NCI-H1694 treated with DMSO at 0.1 percent for 48 hours (cell line): ENCODE measurements around the gene TLE3.
"Not testable (repeated sequence)": the region's sequence is repeated elsewhere in the genome, so short reads cannot be mapped to it uniquely, and the experiment has no call there.

ENCODE experiments used
- DNase-seq: peaks from one replicate; lab custom pipeline; 2025; lab: John Stamatoyannopoulos, UW

Gene TLE3

DNA sequence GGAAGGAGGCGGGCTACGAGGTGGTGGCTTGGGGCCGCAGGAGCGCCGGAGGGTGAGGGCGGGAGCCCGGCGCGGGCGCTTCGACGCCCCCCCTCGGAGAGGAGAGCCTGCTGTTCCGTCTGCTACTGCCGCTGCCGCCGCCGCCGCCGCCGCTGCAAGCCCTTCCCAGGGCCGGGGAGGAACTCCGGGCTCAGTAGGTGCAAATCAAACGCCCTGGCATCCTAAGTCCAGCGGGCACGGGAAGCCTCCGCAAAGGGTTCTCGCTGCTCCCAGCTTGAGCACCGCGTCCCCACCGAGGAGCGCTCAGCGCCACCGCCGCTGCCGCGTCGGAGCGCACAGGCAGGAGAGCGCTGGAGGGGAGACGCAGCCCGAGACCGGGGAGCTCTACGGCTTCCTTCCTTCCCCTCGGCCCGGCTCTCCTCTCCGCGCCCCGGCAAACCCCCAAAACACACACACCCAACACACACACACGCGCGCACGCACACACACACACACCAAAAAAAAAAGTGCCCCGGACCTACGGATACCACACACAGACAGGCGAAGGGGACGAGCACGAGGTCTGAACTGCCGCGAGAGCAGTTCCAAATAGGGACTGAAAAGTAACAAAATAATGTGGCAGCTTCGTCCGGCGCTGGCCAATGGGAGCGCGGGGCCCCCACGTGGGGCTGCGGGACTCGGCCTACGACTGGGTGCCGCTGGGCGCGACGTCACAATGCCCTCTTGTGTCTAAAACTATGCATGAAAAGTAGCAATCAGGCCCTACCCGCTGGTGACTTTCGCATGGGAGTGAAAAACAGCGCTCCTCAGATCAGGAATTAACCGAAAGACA, at the start of gene TLE3:
TLE3 (minus strand) TSS at position 597 of the 832 bp plus-strand sequence. CDS start 1,119 bp downstream, outside the sequence.
- DNase-seq, result peak; percentile 95

GRCh38 chr15:70147178-70147760, 49.6 kb upstream of the TLE3 start:
- no peak for DNase-seq

DNA sequence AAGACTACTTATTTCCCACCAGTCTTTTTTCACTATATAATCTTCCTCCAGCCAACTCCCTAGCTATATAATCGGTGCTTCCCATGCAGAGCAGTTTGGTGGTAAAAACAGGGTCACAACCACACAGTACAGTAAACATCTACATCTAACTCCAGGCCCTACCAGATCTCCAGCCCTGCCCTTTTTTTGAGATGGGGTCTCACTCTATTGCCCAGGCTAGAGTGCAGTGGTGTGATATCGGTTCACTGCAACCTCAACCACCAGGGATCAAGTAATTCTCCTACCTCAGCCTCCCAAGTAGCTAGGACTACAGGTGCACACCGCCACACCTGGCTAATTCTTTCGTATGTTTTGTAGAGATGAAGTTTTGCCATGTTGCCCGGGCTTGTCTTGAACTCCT, 49.1 kb upstream of the TLE3 start:
- no peak for DNase-seq

DNA sequence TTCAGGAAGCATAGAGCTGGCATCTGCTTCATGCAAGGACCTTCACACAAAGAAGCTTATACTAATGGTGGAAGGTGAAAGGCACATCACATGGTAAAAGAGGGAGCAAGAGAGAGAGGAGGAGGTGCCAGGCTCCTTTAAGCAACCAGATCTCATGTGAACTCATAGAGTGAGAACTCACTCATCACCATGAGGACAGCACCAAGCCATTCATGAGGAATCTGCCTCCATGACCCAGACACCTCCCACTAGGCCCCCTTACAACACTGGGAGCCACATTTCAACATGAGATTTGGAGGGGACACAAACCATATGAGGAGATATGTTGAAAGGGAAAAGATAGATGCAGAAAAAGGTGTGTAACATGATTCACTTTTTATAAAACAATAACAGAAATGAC, 48.4 kb upstream of the TLE3 start:
- no peak for DNase-seq

- no peak for DNase-seq
Measured at GRCh38 chr15:70145261-70145660, 47.5 kb upstream of the TLE3 start.

DNA sequence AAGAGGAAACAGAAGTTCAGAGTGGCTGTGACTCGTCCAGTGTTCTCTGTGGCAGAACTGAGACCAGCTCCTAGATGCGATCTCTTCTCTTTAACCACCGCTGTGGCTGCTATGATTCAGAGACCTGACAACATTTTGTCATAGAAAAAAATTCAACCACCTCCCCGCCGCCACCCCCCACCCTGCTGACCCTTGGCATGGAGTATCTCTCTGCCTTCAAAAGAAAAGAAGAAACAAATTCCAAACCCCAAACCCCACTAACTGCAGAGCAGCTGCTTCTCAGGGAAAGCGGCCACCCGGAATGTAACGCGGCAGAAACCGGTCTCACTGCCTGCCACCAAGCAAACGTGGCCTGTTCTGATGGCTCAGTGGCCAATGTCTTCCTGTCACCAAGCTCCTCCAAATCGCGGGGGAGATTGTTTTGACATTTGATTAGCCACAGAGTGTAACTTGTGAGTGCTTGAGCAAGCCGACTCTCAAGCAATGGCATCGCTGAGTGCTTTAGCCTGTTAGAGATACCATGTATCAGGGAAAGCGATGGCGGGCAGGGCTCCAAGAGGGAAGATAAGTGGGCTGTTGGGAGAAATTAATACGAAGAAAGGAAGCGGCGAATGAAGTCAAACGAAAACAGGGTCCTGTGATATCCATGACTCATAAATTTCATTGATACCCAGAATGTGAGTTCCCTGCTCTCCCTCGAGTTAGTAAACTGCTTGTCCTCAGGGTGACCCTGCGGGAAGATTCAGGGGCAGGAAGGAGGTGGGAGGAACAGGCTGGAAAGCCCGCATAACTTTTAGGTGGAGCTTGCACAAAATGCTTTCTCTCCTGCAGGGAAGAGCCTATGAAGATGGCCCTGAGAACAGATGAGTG, 44.8 kb upstream of the TLE3 start:
- no peak for DNase-seq

GRCh38 chr15:70142072-70142321, 44.3 kb upstream of the TLE3 start:
- DNase-seq, result no peak

DNA sequence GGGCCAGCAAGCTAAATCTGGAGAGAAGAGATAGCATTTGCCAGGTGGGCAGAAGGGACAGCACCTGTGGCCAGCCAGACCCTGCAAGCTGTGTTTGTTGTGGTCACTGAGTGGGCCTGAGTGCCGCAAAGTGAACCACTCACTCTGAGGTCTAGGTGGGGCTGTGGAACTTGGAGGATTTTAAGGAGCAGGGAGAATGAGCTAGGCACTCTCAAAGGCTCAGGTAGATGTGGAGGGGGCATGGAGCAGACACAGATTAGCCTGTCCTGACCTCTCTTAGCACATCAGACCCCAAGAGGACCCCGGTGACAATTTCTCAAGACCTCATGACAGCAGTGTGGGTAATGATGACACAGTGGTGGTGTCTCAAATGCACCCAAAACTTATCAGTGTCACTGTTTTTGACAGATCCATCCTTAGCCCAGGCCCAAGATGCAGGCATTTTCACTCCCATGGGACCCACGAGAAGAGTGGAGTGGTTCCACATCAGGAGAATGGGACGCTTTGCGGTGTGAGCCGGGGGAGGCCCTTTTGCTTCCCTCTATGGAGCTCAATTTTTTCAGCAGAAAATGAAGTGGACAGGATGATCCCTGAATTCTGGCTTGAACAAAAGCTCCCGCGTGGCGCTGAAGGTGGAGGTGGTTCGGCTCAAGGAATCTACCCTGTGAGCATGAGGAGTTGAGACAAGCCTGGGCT, 43.8 kb upstream of the TLE3 start:
- DNase-seq, result no peak

DNA sequence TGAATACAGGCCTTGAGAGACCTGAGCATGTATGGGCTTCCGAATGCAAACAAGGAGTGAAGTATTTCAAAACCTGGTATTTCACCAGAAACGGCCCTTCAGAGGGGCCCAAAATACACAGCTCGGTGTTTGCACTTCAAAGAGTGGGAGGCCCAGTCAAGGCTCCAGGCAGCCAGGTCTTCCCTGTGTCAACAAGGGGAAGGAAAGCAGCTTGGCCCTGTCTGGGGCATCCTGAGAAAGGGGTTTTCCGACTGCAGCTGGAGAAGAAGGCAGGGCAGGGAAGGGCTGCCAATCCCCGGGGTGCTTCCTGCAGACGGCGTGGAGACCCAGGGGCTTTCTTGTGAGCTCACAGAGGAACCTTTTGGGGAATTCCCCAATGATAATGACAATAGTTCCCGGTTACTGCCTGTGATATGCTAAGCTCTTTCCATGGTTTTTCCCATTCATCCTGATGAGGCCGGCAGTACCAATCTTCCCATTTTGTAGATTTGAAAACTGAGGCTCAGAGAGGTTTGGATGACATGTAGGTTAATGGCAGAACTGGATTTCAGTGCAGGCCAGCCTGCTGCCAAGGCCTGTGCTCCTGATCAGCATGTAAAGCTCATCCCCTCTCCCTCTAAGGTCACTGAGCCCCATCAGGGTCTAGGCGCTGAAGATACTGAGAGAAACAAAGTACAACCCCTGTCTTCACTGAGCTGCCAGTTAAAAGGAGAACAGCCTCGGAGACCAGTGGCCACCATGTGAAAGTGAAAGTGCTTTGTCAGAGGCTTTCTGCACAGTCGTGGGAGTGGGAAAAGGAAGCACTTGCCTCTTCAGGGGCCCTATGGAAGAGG, 43.0 kb upstream of the TLE3 start:
- no peak for DNase-seq

DNA sequence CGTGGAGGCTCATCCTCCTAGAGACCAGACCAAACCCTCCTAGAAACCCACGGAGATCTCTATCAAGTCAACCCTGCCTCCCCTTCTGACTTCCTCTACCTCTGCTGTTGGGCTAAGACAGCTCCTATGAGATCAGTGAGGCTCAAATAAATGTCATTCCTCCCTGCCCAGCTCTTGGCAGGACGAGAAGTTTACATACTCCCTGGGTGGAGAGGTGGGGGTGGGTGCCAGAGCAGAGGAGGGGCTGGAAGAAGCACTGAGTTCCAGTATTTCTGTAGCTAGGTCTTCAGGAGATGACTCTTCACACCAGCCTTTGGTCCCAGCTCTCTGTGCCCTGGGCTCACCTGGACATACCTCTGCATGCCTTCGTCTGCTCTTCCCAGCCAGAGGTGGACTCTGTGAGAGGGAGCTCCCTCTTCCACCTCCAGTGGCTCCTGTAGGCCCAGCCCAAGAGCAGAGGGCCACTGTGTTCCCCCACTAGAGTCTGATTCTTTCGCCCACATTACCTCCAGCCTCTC, 42.4 kb upstream of the TLE3 start:
- no peak for DNase-seq

- DNase-seq, result no peak
Measured at GRCh38 chr15:70137967-70138366, 40.2 kb upstream of the TLE3 start.

- not testable (repeated sequence) for DNase-seq
Measured at GRCh38 chr15:70137021-70137420, 39.3 kb upstream of the TLE3 start.

DNA sequence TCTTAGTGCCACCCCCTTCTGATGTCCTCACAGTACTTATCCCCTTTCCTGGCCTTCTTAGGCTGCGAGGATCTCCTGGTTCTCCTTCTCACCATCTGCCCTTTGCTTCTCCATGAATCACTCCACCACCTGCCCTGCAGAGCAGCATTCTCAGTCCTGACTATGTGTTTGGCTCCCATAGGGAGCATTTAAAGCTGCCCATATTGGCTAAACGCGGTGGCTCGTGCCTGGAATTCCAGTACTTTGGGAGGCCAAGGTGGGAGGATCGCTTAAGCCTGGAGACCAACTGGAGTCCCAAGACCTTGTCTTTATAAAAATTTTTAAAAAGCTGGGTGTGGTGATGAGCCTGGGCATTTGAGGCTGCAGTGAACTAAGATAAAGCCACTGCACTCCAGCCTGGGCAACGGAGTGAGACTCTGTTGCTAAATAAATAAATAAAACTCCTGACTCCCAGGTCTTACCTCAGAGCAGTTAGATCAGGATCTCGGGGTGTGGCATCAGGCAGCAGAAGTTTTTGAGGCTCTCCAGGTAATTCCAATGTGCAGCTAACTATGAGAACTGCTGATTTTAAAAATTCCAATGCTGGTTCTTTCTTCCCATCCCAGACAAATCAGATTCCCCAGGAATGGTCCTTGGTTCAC, 36.2 kb upstream of the TLE3 start:
- no peak for DNase-seq

- peak; percentile 20 for DNase-seq
Measured at GRCh38 chr15:70133296-70133695, 35.6 kb upstream of the TLE3 start.

DNA sequence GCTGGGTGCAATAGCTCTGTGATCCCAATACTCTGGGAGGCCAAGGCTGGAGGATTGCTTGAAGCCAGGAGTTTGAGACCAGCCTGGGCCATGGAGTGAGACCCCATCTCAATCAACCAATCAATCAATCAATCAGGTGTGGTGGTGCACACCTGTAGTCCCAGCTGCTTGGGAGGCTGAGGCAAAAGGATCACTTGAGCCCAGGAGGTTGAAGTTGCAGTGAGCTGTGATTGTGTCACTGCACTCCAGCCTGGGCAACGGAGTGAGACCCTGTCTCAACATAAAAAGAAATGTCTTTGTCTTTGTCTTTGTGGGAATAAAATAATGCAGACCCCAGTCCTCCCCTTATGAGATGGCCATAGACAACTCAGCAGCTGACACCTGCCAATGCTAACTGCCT, 34.9 kb upstream of the TLE3 start:
- DNase-seq, result no peak

DNA sequence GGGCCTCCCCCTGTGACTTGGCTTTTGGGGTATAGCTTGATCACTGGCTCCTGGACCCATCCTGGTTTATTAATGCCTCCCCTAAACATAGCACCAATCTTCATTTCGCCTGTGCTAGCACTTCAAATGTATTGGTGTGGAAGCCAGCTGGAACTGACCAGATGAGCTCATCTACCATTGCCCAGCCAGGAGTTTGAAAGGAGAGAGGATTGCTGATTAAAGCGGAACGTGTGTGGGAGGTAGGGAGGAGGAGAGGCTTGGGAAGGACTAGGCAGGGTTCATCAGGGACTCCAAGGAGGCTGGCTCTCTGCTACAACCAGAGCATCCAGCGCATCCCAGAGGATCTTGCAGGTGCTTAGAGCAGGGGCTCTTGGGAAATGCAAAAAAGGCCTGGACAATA, 34.4 kb upstream of the TLE3 start:
- DNase-seq, result no peak

- DNase-seq, result no peak
Measured at GRCh38 chr15:70128414-70129140, 30.9 kb upstream of the TLE3 start.

GRCh38 chr15:70127770-70128413, 30.2 kb upstream of the TLE3 start:
- no peak for DNase-seq

DNA sequence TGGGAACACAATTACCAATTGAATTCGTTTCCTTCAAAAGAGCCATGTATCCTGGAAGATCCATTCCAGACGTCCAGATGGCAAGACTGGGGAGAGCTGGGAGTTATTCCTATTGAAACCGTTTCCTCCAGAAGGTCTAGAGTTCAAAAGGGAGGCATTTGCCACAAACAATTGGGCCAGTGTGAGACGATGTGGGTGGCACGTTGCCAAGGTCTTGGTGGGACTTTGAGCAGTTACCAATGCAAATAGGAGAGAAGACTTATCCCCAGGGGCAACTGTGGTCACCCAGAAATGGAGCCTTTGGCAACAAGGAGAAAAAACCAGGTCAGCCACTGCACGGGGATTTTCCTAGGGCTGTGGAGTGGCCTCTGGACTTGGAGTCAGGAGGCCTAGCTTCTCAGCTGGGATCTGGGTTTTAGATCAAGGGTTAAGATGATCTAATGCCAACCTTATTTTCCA, 29.6 kb upstream of the TLE3 start:
- DNase-seq, result no peak
